ENCODE results near the gene CAPN8.
A peak's percentile ranks its signal among the peaks of the same experiment; 100 is the strongest.

- TF ChIP-seq CTCF (IDR thresholded peaks at IDR 0.05): peak; percentile 57 to 78 (median 58)
- peak in 1 of 2 donors; percentile 89 for TF ChIP-seq POLR2A (IDR thresholded peaks at IDR 0.05)
- peak in 1 of 2 donors; percentile 54 for TF ChIP-seq POLR2AphosphoS5 (IDR thresholded peaks at IDR 0.05; ENCODE audit: insufficient read depth in 1 of 2, low read depth in 1 of 2)
Observed at GRCh38 chr1:223712194-223712849, 46.8 kb upstream of the CAPN8 start, which contains the start of gene CAPN2.
